AG04450 (cell line): Measurements from ENCODE around the gene GJD4. TPM values are rescaled to one million over a fixed set of nuclear protein-coding genes. Genes with fewer than 3 reads are reported as not detected.

Experiments
- CTCF ChIA-PET: fragments of 300-600, 350-600 bp; formaldehyde crosslinking; extraction: SDS; loops from one replicate; lab custom pipeline; 2022; ENCODE audit warnings: antibody characterized with exemption, inconsistent platforms; lab: Charles Lee
- POLR2A ChIA-PET: fragments of 350-600 bp; formaldehyde crosslinking; extraction: SDS; loops from one replicate; lab custom pipeline; 2021; ENCODE audit warnings: antibody characterized with exemption, inconsistent platforms; lab: Yijun Ruan, JAX
- DNase-seq: peaks from one replicate; pipeline ENCODE4 v3.0.0-alpha.2; 2011; ENCODE audit warnings: low read depth, low spot score
- H3K27ac ChIP-seq: one replicate; pipeline ENCODE4 v1.5.1; 2012; ENCODE audit warnings: low read depth, low read length, control low read depth
- H3K27me3 ChIP-seq: one replicate; pipeline ENCODE4 v1.6.0; 2012; ENCODE audit warnings: low read length; ENCODE audit not compliant: control insufficient read depth, insufficient read depth
- H3K4me3 ChIP-seq: 2 replicates; pipeline ENCODE4 v1.5.1; 2011; ENCODE audit warnings: mild to moderate bottlenecking, low read depth, low read length, control low read depth
- H3K9me3 ChIP-seq: 2 replicates; pipeline ENCODE4 v1.5.1; 2012; ENCODE audit warnings: low read length; ENCODE audit not compliant: control insufficient read depth, insufficient read depth
- CTCF ChIP-seq: IDR thresholded peaks from 2 replicates; pipeline ENCODE4 v1.5.1; 2011; ENCODE audit warnings: low read depth, low read length, control low read depth, inconsistent platforms
- polyA plus RNA-seq: library from polyadenylated mRNA; depleted of rRNA; stranded (reverse); fragments of >200 nt; gene quantifications from 2 replicates; pipeline ENCODE4 v1.2.3, GENCODE V29; 2011

The GJD4 gene
- polyA plus RNA-seq, 1 experiment, result not detected

- Histone ChIP-seq H3K4me3 (no peak overlapping the region), H3K27me3 (no peaks in the 10 kb centered on the region), H3K27ac (no peak overlapping the region), H3K9me3 (no peaks in the 10 kb centered on the region; the same call in 1 of the 2 replicates)
- DNase-seq, result no peak
- no peak for TF ChIP-seq CTCF
- ChIA-PET POLR2A (no interaction called here), CTCF (no interaction called here)
These were observed 35.3 kb upstream of the GJD4 start for GRCh38 chr10:35569836-35570235.

- H3K9me3 ChIP-seq, result no peaks in the 10 kb centered on the region; the same call in 1 of the 2 replicates
- H3K27ac ChIP-seq, result no peak overlapping the region
- ChIA-PET CTCF (no interaction called here), POLR2A (no interaction called here)
- H3K4me3 ChIP-seq, result no peak overlapping the region
- no peaks in the 10 kb centered on the region for H3K27me3 ChIP-seq
- no peak for TF ChIP-seq CTCF
- DNase-seq, result no peak
These were observed 34.7 kb upstream of the GJD4 start for GRCh38 chr10:35570397-35570796.

- ChIA-PET CTCF (interaction anchor here (4.6 kb wide), 1 partner anchor 9 kb away, joined by 39 read pairs; no protein-coding TSS in a partner anchor), POLR2A (no interaction called here)
- H3K4me3 ChIP-seq, result no peak overlapping the region
- no peaks in the 10 kb centered on the region for H3K27me3 ChIP-seq
- TF ChIP-seq CTCF, result no peak
- no peak for DNase-seq
- H3K9me3 ChIP-seq, result no peaks in the 10 kb centered on the region; the same call in 1 of the 2 replicates
- no peak overlapping the region for H3K27ac ChIP-seq
These were observed 32.6 kb upstream of the GJD4 start for GRCh38 chr10:35572583-35572982.

GRCh38 chr10:35573796-35574195 lies 31.3 kb upstream of the GJD4 start:
- Histone ChIP-seq H3K27me3 (no peaks in the 10 kb centered on the region), H3K27ac (no peak overlapping the region), H3K4me3 (no peak overlapping the region), H3K9me3 (no peaks in the 10 kb centered on the region; the same call in 1 of the 2 replicates)
- TF ChIP-seq CTCF, result no peak
- DNase-seq, result no peak
- POLR2A ChIA-PET, result no interaction called here
- CTCF ChIA-PET, result interaction anchor here (0.9 to 4.6 kb wide), 3 partner anchors 10 to 1307 kb away, joined by 4 to 39 read pairs (median 6); no protein-coding TSS in a partner anchor

- Histone ChIP-seq H3K4me3 (no peak overlapping the region), H3K9me3 (no peaks in the 10 kb centered on the region), H3K27ac (peak overlapping the region; percentile 74), H3K27me3 (no peaks in the 10 kb centered on the region)
- TF ChIP-seq CTCF, result peak; percentile 56
- ChIA-PET POLR2A (interaction anchor here (0.6 to 1.1 kb wide), 2 partner anchors 13 to 247 kb away, joined by 3 to 4 read pairs; no protein-coding TSS in a partner anchor), CTCF (interaction anchor here (0.6 to 4.6 kb wide), 7 partner anchors 11 to 1306 kb away, joined by 3 to 39 read pairs (median 4); no protein-coding TSS in a partner anchor)
- DNase-seq, result peak; percentile 56
These were observed 30.2 kb upstream of the GJD4 start for GRCh38 chr10:35574924-35575352.
